ENCODE data around the gene CCNG2.

DNA sequence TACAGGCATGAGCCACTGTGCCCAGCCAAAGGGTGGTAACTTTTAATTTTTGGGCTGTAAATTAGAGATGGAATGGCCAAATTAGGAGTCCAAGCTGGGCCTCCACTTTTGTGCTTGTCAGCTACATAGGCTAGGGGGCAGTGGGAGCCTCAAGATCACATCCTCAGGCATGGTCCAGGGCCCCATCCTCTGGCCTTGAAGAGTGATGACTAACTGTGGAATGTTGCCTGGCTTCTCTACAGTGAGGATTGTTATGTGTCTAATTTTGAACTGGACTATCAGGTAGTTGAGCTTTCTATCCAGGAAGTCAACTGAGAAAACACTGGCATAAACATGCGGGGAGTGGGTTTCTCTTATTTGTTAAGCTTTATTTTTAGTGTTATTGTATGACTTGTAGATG lies 33.0 kb downstream of the CCNG2 start:
- TF ChIP-seq POLR2A (IDR thresholded peaks at IDR 0.05), result no peak
- TF ChIP-seq, protein P1, sequence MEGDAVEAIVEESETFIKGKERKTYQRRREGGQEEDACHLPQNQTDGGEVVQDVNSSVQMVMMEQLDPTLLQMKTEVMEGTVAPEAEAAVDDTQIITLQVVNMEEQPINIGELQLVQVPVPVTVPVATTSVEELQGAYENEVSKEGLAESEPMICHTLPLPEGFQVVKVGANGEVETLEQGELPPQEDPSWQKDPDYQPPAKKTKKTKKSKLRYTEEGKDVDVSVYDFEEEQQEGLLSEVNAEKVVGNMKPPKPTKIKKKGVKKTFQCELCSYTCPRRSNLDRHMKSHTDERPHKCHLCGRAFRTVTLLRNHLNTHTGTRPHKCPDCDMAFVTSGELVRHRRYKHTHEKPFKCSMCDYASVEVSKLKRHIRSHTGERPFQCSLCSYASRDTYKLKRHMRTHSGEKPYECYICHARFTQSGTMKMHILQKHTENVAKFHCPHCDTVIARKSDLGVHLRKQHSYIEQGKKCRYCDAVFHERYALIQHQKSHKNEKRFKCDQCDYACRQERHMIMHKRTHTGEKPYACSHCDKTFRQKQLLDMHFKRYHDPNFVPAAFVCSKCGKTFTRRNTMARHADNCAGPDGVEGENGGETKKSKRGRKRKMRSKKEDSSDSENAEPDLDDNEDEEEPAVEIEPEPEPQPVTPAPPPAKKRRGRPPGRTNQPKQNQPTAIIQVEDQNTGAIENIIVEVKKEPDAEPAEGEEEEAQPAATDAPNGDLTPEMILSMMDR (IDR thresholded peaks at IDR 0.05), result no peak

All from uterus (tissue), 2 donors.